Spinal cord (tissue), 10 donors: ENCODE results near the gene CDCA5. TPM values are rescaled to one million over a fixed set of nuclear protein-coding genes. Genes with fewer than 3 reads are reported as not detected.

ENCODE experiments used
- DNase-seq, 6 donors: peaks; one replicate each; pipeline versions ENCODE4 v3.0.0 to v3.0.0-alpha.2; 2013 to 2015; ENCODE audit warnings: low spot score in 6 of 6, low read depth in 4 of 6
- H3K27ac ChIP-seq: one replicate; pipeline ENCODE4 v1.5.1; 2013; ENCODE audit warnings: low read depth, low read length, control low read depth
- H3K27me3 ChIP-seq: one replicate; pipeline ENCODE4 v1.6.1; 2013; ENCODE audit warnings: low read length; ENCODE audit not compliant: control insufficient read depth, insufficient read depth
- H3K36me3 ChIP-seq: one replicate; pipeline ENCODE4 v1.6.1; 2013; ENCODE audit warnings: low read length; ENCODE audit not compliant: control insufficient read depth, insufficient read depth
- H3K4me1 ChIP-seq: one replicate; pipeline ENCODE4 v1.6.1; 2013; ENCODE audit warnings: low read length; ENCODE audit not compliant: control insufficient read depth, insufficient read depth
- H3K4me3 ChIP-seq: one replicate; pipeline ENCODE4 v1.5.1; 2013; ENCODE audit warnings: low read depth, low read length, control low read depth
- H3K9me3 ChIP-seq: one replicate; pipeline ENCODE4 v1.6.1; 2013; ENCODE audit warnings: low read length; ENCODE audit not compliant: control insufficient read depth, insufficient read depth
- WGBS: methylation state at CpG from one replicate; pipeline ENCODE4 v1.1.5; 2013; ENCODE audit warnings: missing lambda C conversion rate; ENCODE audit not compliant: insufficient coverage; 5-methylcytosine and 5-hydroxymethylcytosine counted together
- polyA plus RNA-seq, 2 donors: library from polyadenylated mRNA; unstranded; fragments of 120-200 nt; gene quantifications; one replicate each; pipeline ENCODE4 v1.2.1, GENCODE V29; 2013; ENCODE audit not compliant: insufficient read length in 2 of 2
- total RNA-seq, 2 donors: library from RNA; depleted of rRNA in 1 of 2; stranded (reverse); fragments of 120-200 nt in 1 of 2; fragments of >200 nt in 1 of 2; gene quantifications; one replicate each; pipeline versions ENCODE4 v1.2.3 to v1.2.4, GENCODE V29; 2013 to 2014
- donor health status: healthy.

CDCA5 gene
- total and polyA plus RNA-seq, 4 donors, result 5.4 to 15.0 (median 11.4) TPM

DNA sequence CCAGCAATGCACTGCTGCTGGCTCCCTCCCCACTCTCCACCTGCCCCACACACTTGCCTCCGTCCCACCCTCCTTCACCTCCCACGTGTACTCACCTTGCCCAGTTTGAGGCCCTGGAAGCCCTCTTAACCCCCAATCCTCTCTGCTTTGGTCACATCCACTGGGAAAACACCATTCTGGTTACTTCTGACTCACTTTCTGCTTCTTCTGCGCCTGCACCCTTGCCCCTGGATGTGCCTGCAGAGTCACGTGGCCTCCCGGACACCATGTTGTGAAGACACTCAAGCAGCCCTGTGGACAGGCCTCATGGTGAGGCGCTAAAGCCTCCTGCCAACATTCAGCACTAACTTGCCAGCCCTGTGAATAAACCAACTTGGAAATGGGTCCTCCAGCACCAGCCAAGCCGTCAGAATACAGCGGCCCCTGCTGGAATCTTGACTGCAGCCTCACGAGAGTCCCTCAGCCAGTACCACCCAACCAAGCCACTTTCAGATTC is 22.9 kb downstream of the CDCA5 start:
- WGBS, result 71% methylated on average over 6 of the region's 9 CpGs
- no peak for DNase-seq
- H3K27me3 ChIP-seq, result no peaks in the 10 kb centered on the region
- no peak overlapping the region for H3K4me3 ChIP-seq
- no peaks in the 10 kb centered on the region for H3K9me3 ChIP-seq
- no peaks in the 10 kb centered on the region for H3K4me1 ChIP-seq
- H3K36me3 ChIP-seq, result peaks cover 2% of the 10 kb centered on the region
- H3K27ac ChIP-seq, result no peak overlapping the region

DNA sequence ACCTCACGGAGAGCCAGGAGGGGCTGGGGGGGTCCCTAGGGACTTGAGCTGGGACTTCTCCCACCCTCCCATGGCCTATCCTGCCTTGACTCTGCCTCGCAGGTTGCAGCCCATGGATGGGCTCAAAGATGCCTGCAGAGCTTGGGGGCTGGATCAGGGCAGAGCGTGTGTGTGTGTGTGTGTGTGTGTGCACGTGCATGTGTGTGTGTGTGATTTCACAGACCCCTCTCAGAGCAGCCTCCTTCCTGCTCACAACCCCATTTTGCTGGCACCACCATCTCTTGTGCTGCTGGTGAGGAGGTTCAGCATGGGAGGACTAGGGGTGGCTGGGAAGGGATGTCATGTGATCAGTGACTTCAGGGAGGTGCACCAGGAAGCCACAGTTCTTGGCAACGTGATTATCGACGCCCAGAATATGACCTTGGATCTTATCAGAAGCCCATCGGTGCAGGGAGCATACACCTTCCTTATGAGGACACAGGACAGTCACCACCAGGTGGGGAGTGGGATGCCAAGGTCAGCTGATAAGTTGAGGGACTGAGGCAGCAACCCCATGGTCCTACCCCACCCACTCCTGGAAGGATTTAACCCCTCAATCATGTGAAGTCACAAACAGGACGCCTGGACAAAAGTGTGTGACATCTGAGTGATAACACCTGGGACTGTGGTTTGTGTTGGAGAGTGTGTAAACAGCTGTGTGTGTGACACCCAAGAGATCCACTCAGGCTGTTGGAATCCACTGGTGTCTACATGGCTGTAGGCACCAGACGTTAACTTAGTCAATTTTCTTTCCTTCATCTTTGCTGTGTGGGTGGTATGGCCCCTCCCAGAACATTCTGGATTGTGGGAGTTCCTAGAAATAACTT is 23.6 kb downstream of the CDCA5 start:
- no peak overlapping the region for H3K4me3 ChIP-seq
- no peak overlapping the region for H3K27ac ChIP-seq
- WGBS, result 51% methylated on average over 4 of the region's 10 CpGs
- DNase-seq, result no peak
- H3K27me3 ChIP-seq, result no peaks in the 10 kb centered on the region
- H3K4me1 ChIP-seq, result no peaks in the 10 kb centered on the region
- no peaks in the 10 kb centered on the region for H3K9me3 ChIP-seq
- H3K36me3 ChIP-seq, result peaks cover 2% of the 10 kb centered on the region

DNA sequence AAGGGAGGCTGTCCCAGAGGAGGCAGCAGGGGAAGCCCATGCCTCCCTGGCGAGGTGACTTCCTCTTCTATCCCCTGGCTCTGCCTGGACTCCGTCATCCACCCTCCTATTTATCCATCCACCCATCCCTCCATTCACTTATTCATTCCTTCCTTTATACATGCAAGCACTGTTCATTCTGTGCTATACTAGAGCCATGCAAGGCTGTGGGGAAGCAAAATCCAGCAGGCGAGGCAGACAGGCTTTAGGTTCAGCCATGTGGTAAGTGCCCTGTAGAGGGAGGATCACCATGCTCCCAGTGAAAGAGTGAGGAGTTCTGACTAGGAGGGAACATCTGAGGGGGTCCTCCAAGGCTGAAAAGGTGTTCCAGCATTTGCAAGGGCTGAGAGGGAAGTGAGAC is 24.3 kb downstream of the CDCA5 start:
- H3K36me3 ChIP-seq, result peaks cover 2% of the 10 kb centered on the region
- 66% methylated on average over 3 of the region's 3 CpGs for WGBS
- no peak overlapping the region for H3K4me3 ChIP-seq
- no peak overlapping the region for H3K27ac ChIP-seq
- no peak for DNase-seq
- H3K27me3 ChIP-seq, result no peaks in the 10 kb centered on the region
- no peaks in the 10 kb centered on the region for H3K4me1 ChIP-seq
- H3K9me3 ChIP-seq, result no peaks in the 10 kb centered on the region

DNA sequence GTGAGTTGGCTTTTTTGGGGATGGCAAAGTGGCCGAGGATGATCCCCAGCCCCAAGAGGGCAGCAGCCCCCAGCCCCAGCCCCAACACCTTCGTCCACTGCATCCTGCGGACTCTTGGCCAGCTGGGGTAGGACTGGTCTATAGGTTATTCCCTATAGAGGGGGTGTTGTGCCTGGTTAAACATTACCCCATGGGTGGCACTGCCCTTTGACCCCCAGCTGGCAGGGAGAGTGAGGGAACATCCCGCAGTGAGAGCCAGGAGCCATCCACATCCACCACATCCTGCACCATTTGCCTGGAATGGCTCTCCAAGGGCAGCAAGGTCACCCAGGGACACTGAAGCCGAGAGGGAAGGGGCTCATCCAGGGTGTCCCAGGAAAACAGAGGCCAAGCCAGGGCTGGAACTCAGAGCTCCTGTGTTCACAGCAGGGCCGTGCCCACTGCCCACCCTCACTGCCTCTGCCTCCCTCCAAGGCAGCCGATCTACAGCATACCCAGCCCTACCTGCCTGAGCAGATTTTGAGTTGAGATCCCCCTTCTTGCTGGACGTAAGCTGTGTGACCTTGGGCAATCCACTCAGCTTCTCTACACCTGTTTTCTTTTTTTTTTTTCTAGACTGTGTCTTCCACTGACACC is 25.3 kb downstream of the CDCA5 start, which contains the start of gene NAALADL1:
Gene NAALADL1 (minus strand): TSS at position 135 of the 636 bp plus-strand sequence. CDS start 32 bp downstream, at position 103.
- no peaks in the 10 kb centered on the region for H3K4me1 ChIP-seq
- no peaks in the 10 kb centered on the region for H3K9me3 ChIP-seq
- no peak within 1 kb of the TSS for H3K27ac ChIP-seq
- no peaks in the 10 kb centered on the region for H3K27me3 ChIP-seq
- H3K36me3 ChIP-seq, result peaks cover 2% of the 10 kb centered on the region
- 70% methylated on average over 5 of the region's 8 CpGs for WGBS
- no peak within 1 kb of the TSS for H3K4me3 ChIP-seq
- DNase-seq, result no peak

DNA sequence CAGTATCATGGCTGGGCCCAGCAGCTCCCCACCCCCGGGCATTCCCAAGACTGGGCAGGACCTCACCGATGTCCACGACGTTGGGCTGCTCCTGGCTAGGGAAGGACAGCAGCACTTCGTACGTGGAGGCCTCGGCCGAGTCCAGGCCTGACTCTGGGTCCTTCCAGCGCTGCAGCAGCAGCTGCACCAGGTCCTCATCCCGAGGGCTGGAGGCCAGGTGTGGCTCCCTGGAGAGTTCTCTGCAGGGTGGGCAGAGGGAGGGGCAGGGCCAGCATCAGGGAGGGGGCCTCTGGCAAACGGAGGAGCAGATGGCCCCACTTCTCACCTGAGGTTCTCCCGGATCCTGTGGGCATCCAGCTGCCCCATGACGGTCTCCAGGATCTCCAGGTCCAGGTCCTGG is 25.8 kb downstream of the CDCA5 start:
- Histone ChIP-seq H3K4me1 (no peaks in the 10 kb centered on the region), H3K36me3 (peaks cover 2% of the 10 kb centered on the region), H3K4me3 (no peak overlapping the region), H3K27ac (no peak overlapping the region), H3K9me3 (no peaks in the 10 kb centered on the region), H3K27me3 (peaks cover under 1% of the 10 kb centered on the region)
- DNase-seq, result no peak
- 69% methylated on average over 11 of the region's 13 CpGs for WGBS

DNA sequence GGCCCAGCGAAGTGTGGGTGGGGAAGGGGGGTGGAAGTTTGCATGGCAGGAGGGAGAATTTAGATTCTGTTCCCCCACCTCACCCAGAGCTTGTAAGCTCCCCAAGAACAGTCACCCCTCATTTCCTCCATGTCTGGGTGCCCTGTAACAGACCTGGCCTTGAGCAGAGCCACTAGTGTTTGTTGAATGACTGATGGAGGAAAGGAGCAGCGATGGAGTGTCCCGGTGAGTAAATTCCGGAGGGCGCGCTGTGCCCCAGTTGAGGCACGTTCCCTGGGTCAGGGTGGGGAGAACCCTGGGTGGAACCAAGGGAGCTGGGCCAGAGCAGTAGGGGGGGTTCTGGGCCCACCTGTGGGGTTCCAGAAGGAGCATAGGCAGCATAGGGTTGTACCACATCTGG is 26.3 kb downstream of the CDCA5 start:
- H3K36me3 ChIP-seq, result peaks cover 2% of the 10 kb centered on the region
- H3K4me1 ChIP-seq, result no peaks in the 10 kb centered on the region
- no peak overlapping the region for H3K4me3 ChIP-seq
- DNase-seq, result no peak
- H3K27ac ChIP-seq, result no peak overlapping the region
- no peaks in the 10 kb centered on the region for H3K9me3 ChIP-seq
- H3K27me3 ChIP-seq, result peaks cover 3% of the 10 kb centered on the region
- 84% methylated on average over 6 of the region's 7 CpGs for WGBS

DNA sequence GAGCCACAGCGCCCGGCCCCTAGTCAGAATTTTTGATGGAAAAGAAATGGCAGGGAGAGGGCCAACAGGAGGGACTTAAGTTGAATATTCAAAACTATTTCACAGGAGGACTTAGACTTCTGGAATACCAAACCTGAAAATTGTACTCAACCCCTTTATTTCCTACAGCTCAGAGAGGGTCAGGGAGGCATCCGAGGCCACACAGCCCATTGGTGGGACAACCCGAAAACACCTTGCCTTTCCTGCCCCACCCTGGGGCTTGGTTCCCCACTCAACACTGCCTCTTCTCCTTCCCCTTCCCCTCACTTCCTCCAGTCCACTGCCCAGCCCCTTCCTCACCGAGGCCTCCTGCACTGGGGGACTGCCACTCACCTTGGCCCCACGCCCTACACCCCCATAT is 26.8 kb downstream of the CDCA5 start:
- no peak overlapping the region for H3K4me3 ChIP-seq
- 82% methylated on average over 5 of the region's 6 CpGs for WGBS
- H3K9me3 ChIP-seq, result no peaks in the 10 kb centered on the region
- H3K27me3 ChIP-seq, result peaks cover 3% of the 10 kb centered on the region
- DNase-seq, result no peak
- H3K4me1 ChIP-seq, result no peaks in the 10 kb centered on the region
- H3K36me3 ChIP-seq, result peaks cover 2% of the 10 kb centered on the region
- no peak overlapping the region for H3K27ac ChIP-seq

DNA sequence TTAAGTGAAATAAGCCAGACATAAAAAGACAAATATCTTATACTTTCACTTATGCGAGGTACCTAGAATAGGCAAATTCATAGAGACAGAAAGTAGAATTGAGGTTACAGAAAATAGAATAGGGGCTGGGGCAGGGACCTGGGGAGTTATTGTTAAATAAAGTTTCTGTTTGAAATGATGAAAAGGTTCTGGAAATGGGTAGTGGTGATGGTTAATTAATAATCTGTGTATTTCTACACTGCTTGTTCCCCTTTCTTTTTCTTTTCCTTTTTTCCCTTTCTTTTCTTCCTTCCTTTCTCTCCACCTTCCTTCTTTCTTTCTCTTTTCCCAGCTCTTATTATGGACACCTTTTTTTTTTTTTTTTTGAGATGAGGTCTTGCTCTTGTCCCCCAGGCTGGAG is 28.3 kb downstream of the CDCA5 start:
- no CpG with 5 or more reads among the region's 1 CpG for WGBS
- H3K27me3 ChIP-seq, result peaks cover 3% of the 10 kb centered on the region
- no peak for DNase-seq
- no peaks in the 10 kb centered on the region for H3K9me3 ChIP-seq
- H3K27ac ChIP-seq, result no peak overlapping the region
- H3K4me3 ChIP-seq, result no peak overlapping the region
- H3K36me3 ChIP-seq, result peaks cover 2% of the 10 kb centered on the region
- no peaks in the 10 kb centered on the region for H3K4me1 ChIP-seq

DNA sequence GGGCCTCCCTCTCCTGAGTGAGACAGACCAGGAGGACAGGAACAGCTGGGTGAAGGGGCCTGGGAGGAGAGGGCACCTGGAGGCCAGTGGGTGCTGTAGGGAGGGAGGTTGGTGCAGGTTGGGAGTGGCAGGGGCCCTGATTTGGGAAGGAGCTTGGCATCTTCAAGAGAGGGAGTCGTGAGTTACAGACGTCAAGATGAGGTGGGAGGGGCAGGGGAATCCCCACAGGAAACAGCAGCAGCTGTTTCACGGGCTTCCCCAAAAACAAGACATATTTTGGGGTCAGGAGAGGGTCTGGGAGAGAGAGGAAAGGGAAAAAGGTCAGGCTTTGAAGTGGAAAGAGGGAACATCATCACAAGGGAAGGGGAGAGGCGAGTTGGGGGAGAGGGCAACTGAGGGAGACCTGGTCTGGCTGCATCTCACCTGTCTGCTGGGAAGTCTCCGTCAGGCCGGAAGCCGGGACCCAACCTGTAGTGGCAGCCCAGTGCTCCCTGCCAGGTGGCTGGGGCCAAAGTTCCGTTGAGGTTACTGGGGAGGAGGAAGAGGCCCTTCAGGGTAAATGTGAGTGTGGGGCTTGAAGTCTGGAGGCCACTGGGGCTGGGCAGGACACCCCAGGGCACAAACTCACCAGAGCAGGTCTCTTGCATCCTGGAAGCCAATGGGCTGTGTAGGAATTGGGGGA is 29.9 kb downstream of the CDCA5 start:
- no peak for DNase-seq
- no peaks in the 10 kb centered on the region for H3K4me1 ChIP-seq
- no peak overlapping the region for H3K27ac ChIP-seq
- no peak overlapping the region for H3K4me3 ChIP-seq
- 64% methylated on average over 8 of the region's 8 CpGs for WGBS
- peaks cover 3% of the 10 kb centered on the region for H3K27me3 ChIP-seq
- H3K9me3 ChIP-seq, result no peaks in the 10 kb centered on the region
- peaks cover 2% of the 10 kb centered on the region for H3K36me3 ChIP-seq
